A549 treated with AZD2906 at 1 μM for 4 hours (cell line): ENCODE results near the gene STAM2. TPM values are rescaled to one million over a fixed set of nuclear protein-coding genes. Genes with fewer than 3 reads are reported as not detected.

Experiments
- total RNA-seq: library from RNA; stranded (reverse); fragments of 200-300 nt; extraction: Qiagen RNA extraction; gene quantifications from 5 replicates; pipeline ENCODE4 v1.2.3, GENCODE V29; 2022

Gene STAM2
- 6.0 to 10.8 TPM (median 8.1 TPM) in 5 replicates for total RNA-seq

GRCh38 chr2:152175368-152176112, at the start of gene STAM2:
Gene STAM2, minus strand, starts transcription at chr2:152175763. Its CDS starts 121 bp downstream, at chr2:152175642.

GRCh38 chr2:152098496-152099366, 76.8 kb downstream of the STAM2 start, which contains the start of gene CACNB4:
Gene CACNB4, minus strand, starts transcription at chr2:152099044.

Other genes with a start within 250 kb of the STAM2 start
- 0.04 to 0.14 TPM (median 0.10 TPM) in 5 replicates for gene CACNB4, start 76.7 kb downstream of the STAM2 start, total RNA-seq
- gene FMNL2, start 159.4 kb upstream of the STAM2 start, total RNA-seq, result 28.4 to 36.5 TPM (median 32.9 TPM) in 5 replicates